HG03439 (cell line): ENCODE results near the gene MOXD1.
A peak's percentile ranks its signal among the peaks of the same experiment; 100 is the strongest.

ENCODE experiments used
- ATAC-seq: cut with Tn5 transposase; IDR thresholded peaks from one replicate; pipeline ENCODE4 v1.9.1; 2021; ENCODE audit warnings: mild to moderate bottlenecking, moderate library complexity; ENCODE audit not compliant: unreplicated experiment

The MOXD1 gene

GRCh38 chr6:132400883-132401617, at the start of gene MOXD1:
MOXD1 (minus strand) TSS chr6:132401475; CDS start chr6:132401426, 49 bp downstream.
- ATAC-seq: no peak

GRCh38 chr6:132446855-132447241, 45.6 kb upstream of the MOXD1 start:
- ATAC-seq: no peak

- no peak for ATAC-seq
Measured at GRCh38 chr6:132446141-132446854, 45.0 kb upstream of the MOXD1 start.

GRCh38 chr6:132445201-132445951, 44.1 kb upstream of the MOXD1 start:
- no peak for ATAC-seq

- ATAC-seq: no peak
Measured at GRCh38 chr6:132443206-132443605, 41.9 kb upstream of the MOXD1 start.

GRCh38 chr6:132430110-132430509, 28.8 kb upstream of the MOXD1 start:
- no peak for ATAC-seq

- no peak for ATAC-seq
Measured at GRCh38 chr6:132425176-132425575, 23.9 kb upstream of the MOXD1 start.

GRCh38 chr6:132423839-132424238, 22.6 kb upstream of the MOXD1 start:
- ATAC-seq: no peak

- ATAC-seq: no peak
Measured at GRCh38 chr6:132418235-132418965, 17.1 kb upstream of the MOXD1 start.

- no peak for ATAC-seq
Measured at GRCh38 chr6:132414761-132415160, 13.5 kb upstream of the MOXD1 start.

GRCh38 chr6:132414322-132414721, 13.0 kb upstream of the MOXD1 start:
- no peak for ATAC-seq

- no peak for ATAC-seq
Measured at GRCh38 chr6:132413499-132413802, 12.2 kb upstream of the MOXD1 start.

GRCh38 chr6:132412656-132413498, 11.6 kb upstream of the MOXD1 start:
- no peak for ATAC-seq

- no peak for ATAC-seq
Measured at GRCh38 chr6:132411296-132411695, 10.0 kb upstream of the MOXD1 start.

GRCh38 chr6:132410830-132411229, 9.6 kb upstream of the MOXD1 start:
- ATAC-seq: no peak

- ATAC-seq: peak; percentile 55
Measured at GRCh38 chr6:132405143-132405915, 4.1 kb upstream of the MOXD1 start.

- ATAC-seq: peak; percentile 31
Measured at GRCh38 chr6:132404736-132405135, 3.5 kb upstream of the MOXD1 start.

- no peak for ATAC-seq
Measured at GRCh38 chr6:132404330-132404729, 3.1 kb upstream of the MOXD1 start.

GRCh38 chr6:132401618-132402285, 477 bp upstream of the MOXD1 start:
- ATAC-seq: no peak
